Activated CD4-positive, alpha-beta T cell treated with anti-CD3 and anti-CD28 coated beads, Interleukin-2, Interleukin-6, amounts not matched to agents 100 ng/mL and 50 ng/mL, durations not matched to agents 16 hours and 8 hours (primary cell): ENCODE results near the gene STARD7.

ENCODE experiments used
- DNase-seq: peaks from one replicate; pipeline ENCODE4 v3.0.0-alpha.2; 2020

The STARD7 gene

DNA sequence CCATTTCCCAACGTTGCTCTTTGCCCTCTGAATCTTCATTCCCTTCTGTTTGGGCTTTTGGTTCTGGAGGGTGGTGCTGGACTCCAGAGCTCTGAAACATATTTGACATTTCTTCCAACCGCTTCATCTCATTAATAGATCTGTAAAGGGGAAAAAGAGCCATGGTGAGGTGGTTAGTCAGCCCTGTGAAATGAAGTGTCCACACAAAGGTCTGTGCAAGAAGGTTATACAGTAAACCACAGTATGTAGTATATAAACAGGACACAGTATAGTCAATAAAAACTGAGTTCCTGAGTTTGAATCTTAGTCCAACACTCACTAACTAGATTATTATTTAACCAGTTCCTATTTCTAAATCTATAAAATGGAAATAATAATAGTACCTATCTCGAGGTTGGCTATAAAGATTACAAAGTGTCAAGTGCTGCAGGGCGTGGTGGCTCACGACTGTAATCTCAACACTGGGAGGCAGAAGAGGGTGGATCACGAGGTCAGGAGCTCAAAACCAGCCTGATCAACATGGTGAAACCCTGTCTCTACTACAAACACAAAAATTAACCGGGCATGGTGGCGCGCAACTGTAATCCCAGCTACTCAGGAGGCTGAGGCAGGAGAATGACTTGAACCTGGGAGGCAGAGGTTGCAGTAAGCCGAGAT, 13.1 kb downstream of the STARD7 start:
- DNase-seq = no peak

DNA sequence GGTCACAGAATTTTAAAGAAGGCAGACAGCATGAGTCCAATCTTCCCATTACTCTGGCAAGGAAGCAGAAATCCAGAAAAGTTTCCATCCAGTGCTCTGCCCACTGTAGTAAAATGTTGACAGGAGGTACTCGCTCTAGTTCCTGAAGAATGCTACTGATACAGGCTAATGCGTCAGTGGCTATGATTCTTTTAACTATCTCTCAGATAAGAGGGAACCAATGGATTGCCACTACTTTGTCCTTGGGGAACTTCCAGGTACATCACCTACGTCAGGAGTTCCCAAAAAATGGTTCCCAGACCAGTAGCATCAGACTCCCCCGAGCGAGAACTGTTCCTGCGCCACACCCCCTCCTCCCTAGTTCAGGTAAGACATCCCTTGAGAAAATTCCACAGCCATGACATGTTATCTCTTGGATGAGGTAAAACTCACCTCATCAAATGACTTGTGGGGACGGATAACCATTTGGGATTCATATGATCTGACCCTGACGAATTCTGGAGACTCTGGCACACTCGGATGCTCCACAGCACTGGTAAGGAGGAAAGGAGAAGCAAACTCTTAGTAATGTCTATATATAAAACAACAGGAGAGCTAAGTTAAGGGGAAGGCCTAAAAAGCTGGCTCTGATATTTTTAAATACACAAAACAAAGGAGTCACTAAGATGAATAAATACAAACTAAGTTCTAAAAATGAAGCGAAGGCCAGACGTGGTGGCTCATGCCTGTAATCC, 16.5 kb downstream of the STARD7 start:
- DNase-seq = no peak

DNA sequence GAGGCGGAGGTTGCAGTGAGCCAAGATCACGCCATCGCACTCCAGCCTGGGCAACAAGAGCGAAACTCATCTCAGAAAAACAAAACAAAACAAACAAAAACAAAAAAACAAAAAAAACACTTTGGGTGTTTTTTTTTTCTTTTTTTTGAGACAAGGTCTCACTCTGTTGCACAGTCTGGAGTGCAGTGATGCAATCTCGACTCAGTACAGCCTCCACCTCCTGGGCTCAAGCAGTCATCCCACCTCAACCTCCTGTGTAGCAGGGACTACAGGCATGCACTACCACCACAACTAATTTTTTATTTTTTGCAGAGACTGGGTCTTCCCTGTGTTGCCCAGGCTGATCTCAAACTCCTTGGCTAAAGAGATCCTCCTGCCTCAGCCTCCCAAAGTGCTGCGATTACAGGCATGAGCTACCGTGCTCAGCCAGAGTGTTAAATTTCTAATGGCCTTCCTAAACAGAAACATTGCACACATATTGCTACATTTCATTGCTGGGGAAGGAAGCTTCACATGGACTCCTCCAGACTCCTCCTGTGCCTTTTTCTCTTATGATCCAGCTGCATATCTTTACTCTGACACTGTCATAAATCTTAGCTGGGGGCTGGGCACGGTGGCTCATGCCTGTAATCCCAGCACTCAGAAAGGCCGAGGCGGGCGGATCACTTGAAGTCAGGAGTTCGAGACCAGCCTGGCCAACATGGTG, 19.7 kb downstream of the STARD7 start:
- no peak for DNase-seq

DNA sequence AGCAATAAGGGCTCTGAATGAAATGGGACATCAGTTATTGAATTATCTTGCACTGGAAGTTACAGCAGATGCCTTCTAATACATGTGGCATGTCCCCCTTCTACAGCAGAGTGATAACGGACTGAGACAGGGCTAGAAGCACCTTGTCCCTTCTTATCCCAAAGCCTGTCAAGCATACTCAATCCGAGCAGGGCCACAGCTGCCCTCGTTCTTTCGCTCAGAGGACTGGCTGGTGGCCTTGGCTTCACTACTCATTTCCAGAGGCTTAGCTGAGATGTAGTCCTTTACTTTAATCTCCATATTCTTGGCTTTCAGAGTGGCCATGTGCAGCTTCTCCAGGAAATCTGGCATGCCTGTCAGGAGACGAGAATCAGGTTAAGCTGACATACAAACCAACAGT, 22.1 kb downstream of the STARD7 start:
- no peak for DNase-seq

DNA sequence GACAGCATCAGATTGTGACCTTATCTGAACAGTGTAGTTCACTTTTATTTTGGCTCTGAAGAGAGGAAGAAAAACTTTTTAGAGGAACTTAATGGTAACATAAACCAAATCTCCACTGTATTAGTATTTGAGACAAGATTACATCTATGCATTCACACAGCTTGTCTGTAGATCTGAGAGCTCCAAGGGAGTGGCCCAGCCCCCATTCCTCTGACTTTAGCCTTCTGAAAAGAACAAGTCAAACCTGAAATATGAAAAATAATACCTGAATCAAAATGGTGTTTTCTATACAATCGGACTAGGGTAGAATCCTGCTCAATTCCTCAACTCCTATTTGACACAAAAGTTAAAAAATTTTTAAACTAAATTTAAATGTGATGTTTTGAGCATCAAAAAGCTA, 23.1 kb downstream of the STARD7 start:
- no peak for DNase-seq

DNA sequence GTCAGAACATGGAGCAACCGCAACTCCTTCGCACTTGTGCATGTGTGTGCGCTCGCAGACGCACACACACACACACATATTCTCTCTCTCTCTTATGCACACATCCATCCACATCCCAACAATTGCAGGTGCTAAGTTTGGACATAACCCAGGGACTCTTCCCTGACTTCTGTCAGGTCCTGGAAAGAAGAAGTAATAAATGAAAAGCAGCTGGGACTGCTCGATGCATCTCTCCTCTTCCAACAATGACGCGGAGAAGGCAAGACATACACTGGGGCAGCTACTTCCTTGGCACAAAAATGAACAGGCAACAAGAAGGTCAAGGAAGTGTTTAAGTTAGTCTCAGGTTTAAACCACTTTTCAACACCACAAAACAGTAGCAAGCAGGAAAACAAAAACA, 23.6 kb downstream of the STARD7 start:
- no peak for DNase-seq

DNA sequence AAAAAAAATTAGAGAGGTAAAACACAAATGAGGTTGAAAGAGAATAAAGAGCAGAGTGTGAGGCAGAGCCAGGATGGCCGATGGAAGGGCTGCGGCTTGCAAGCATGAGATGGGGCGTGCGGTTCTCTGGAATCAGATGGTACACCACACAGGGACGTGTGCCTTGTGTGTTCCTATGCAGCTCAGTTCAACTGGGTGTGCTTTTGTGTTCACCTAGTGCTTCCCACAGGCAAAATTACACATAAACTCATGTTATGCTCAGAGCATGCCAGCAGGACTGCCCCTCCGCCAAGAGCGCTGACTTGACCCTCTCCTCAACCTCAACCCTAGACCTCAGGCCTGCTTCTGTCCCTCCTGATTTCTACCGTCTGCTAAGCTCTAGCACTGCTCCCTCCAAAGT, 24.4 kb downstream of the STARD7 start:
- DNase-seq = no peak

DNA sequence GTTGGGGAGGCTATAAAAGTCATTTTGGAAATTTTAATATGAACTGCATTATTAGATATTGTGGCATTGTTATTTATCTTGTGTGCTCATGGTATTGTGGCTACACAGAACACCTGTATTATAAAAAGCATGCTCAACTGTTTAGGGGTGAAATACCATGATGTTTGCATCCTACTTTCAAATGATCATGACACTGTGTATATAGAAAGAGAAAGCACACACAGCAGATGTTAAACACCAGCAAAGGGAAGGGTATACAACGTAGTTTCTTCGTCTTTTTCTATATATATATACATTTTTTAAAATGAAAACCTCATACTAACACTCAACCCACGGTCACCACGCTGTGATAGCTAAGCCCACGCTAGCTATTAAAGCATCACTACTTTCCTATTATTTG, 27.1 kb downstream of the STARD7 start:
- no peak for DNase-seq

DNA sequence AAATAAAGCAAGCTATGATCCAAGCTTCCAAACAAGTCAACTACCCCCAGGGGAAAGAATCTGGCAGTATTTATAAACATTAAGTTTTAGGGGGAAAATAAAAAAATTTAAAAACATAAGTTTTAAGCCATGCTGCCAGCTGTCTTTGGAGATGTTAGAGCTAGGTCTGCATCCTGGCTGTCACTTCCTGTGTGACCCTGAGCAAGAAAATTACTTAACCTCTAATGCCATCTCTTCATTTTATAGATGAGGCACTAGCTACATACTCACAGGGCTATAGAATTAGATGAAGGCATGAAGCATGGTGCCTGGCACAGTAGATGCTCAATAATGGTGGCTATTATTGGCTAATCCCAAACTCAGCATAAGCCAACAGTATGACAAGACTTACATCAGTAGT, 28.1 kb downstream of the STARD7 start:
- no peak for DNase-seq

DNA sequence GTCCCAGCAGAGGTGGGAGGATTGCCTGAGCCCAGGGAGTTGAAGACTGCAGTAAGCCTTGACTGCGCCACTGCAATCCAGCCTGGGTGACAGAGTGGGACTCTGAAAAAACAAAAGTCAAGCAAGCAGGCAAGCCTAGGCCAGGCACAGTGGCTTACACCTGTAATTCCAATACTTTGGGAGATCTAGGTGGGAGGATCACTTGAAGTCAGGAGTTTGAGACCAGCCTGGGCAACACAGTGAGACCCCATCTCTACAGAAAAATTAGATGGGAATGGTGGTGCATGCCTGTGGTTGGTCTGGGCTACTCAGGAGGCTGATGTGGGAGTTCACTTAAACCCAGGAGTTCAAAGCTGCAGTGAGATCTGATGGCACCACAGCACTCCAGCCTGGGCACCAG, 28.6 kb downstream of the STARD7 start:
- no peak for DNase-seq

DNA sequence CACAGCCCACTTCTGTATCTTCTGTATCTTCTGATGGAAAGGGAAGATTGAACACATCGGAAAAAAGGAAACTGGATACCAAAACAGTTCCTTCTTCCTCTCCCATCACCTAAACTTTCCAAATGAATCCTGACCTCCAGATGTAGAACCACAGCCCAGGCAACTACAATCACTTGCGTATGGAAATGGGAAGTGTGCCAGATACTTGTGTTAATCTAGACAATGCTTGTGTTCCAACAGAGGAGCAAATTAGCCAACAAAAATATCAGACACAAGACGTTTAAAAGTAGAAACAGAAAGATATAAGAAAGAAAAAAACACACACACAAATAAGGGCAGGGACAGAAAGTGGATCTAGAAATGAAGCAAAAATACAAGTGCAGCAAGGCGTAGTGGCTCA, 32.0 kb downstream of the STARD7 start:
- no peak for DNase-seq

DNA sequence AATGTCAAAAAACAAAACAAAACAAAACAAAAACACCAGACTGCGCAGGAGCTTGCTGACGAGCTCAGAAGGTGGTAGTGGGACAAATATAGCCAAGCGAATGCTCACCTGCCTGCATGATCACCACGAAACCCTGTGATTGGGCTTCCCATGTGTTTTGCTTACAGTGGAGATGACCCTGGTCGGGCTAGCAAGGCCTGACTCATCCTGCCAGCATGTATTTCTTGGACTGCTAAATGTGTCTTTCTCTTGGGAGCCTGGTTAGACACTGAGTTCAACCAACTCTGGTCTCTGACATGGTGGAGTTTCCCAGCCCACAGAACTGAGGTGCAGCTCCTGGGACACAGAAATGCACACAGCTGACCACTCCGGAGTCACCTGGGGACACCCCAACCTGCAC, 32.7 kb downstream of the STARD7 start:
- no peak for DNase-seq

DNA sequence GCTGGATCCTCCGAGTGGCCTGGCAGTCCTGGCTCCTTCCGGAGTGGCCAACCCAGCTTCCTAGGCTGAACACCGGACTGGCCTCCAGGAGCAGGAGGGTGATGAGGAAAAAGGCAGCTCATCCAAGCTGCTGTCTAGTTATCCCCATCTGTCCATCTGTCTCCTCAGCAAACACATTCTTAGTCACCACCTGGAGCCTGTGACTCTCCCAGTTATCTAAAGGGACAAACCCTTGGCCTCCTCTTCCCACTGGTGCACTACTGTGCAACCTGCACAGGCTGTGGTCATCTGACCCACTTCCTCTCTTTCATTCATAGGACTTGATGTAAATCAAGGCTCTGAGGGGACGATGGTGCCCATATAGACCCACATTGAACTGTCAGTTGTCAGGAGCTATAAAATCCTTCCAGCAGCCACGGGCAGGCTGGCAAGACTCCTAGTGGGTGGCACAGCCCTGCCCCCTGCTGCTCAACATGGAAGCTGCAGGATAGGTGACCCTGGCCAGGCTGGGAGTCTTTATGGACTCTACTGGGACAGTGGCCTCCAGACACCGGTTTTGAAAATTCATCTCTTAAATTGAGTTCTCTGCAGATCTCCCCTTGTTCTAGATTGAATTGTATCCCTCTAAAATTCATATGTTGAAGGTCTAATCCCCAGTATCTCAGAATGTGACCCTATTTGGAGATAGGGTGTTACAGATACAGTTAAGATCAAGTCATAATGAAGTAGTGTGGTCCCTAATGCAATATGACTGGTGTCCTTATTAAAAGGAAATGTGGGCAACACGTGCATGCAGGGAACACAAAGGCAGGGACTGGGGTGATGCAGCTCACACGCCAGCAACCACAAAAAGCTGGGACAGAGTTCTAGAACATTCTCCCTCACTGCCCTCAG, 34.1 kb downstream of the STARD7 start:
- peak; percentile 90 for DNase-seq

DNA sequence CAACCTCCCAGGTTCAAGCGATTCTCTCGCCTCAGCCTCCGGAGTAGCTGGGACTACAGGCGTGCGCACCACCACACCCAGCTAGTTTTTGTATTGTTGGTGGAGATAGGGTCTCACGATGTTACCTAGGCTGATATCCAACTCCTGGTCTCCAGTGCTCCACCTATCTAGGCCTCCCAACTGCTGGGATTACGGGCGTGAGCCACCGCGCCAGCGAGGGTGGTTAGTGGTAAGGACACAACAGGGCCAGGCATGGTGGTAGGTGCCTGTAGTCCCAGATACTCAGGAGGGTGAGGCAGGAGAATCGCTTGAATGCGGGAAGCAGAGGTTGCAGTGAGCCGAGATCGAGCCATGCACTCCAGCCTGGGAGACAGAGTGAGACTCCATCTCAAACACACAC, 36.8 kb downstream of the STARD7 start:
- DNase-seq = no peak

DNA sequence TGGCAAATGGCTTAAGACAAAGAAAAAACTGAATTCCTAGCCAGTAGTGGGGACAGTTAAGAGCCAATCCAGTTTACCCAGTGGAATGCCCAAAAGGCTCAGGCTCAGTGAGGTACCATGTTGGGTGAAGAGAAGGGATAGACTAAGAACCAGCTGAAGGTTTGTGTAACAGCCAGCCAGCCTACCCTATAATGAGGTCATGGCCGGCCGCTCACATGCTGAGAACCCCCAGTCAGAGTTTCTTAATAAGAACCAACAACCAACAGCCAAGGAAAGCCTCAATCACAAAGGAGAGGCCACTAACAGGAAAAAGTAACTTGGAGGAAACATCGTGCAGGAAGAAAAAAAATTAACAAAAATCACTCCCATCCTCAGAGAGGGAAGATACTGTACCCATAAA, 38.0 kb downstream of the STARD7 start:
- no peak for DNase-seq

DNA sequence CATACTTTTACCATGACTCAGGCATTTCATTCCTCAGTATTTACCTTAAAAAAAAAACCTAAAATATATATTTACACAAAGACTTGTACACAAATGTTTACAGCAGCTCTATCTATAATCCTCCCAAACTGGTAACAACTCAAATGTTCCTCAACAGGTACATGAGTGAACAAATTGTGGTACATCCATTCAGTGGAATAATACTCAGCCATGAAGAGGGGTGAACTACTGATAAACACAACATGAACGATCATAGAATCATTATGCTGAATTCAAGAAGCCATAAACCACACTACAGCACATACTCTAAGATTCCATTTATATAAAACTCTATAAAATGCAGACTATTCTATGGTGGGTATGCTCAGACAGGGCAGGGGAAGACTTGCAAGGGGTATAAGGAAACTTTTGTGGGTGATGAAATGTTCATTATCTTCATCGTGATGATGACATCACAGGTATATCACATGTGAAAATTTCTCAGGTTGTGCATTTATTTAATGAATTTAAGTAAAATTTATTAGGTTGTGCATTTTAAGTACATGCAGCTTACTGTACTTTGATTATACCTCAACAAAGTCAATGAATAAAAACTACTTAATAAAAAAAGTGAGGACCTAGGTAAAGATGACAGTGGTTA, 38.6 kb downstream of the STARD7 start:
- DNase-seq = no peak

DNA sequence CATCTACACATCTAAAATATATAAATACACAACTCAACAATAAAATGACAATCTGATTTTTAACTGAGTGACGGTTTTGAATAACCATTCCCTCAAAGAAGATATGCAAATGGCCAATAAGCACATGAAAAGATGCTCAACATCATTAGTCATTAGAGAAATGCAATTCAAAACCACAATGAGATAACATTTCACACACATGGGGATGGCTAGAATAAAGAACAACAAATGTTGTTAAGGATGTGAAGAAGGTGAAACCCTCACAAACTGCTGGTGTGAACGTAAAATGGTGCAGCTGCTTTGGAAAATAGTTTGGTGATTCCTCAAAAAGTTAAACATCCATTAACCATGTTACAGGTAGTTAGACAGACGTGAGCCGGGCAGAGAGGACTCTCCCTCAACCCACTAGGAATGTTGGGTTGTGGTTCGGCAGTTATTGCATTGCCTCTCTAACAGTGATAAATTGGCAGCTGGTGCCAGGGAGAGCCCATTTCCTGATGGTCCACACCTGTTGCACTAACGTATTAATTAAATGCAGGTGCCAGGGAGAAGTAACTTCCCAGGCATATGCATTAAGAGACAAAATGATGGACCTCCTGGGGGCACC, 41.1 kb downstream of the STARD7 start:
- DNase-seq = no peak

DNA sequence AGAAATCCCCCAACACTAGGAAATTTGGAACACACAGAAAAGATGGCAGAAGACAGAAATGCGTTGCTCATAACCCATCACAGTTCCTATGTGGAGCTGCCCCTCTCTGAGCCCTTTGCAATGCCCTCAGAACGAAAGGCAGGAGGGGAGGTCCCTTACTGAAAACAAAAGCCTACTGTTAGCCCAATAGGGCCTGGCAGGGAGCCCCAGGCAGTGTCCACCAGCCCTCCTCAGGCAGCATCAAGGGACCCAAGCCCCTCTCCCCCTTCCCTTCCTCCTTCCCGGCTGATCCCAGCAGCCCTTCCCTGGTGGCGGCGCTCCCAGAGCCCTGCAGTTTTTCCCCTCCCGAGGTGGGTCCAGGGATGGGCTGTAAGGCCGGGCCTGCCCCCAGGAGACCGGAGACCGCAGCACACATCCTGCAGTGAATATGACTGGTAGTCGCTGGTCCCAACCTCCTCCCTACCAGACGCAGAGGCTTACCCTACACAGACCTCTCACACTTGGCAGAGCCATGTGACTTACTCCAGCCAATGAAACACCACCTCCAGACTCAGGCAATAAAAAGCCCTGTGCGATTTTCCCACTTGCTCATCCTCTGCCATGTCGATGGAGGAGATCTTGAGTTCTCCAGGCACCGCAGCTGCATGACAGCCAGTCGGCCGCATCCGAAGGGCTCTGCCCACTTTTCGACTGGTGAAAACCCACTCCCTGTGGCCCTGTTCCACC, 44.0 kb downstream of the STARD7 start:
- DNase-seq = peak; percentile 89

DNA sequence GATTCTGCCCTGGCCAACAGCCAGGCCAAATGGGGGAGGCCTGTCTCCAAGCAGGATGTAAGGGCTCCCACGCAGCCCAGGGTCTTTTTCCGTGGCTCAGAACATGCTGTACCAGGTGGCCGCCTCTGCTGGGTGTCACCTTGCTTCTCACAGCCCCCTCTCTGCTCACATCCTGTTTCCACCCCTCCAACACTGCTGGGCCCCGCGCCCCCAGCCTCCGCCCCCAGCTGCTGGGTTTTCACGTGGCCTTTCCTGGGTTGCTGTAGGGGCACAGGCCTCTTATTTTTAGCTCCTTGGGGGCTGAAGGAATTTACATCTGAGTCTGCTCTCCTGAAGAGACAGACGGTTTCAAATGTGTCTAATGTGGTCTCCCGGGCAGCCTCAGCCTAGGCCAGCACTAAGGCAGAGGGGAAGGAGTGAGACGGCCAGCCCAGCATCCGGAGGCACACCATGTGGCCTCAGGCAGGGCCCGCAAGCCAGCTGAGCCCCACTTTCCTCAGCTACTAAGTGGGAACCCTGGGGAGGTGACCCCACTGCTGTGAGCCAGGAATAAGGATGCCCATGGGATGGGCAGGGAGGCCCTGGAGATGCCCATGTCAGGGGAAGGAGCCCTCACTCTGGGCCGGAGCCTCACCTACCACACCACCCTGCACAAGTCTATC, 44.7 kb downstream of the STARD7 start:
- peak; percentile 66 for DNase-seq

DNA sequence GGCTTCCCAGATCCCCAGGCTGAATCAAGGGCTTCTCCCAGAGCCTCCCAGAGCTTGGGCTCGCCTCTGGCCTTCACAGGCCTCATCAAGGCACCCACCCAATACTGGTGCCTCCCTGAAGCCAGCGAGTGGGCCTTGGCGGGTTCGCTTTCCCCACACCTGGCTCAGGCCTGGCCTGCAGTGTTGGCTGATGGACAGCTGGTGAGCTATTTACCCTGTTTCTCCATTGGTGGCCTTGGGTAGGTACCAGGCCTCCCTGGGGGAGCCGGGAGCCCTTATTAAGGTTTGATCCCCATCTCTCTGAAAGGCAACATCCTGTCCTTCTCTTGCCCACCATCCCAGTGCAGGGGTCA, 45.2 kb downstream of the STARD7 start:
- no peak for DNase-seq

DNA sequence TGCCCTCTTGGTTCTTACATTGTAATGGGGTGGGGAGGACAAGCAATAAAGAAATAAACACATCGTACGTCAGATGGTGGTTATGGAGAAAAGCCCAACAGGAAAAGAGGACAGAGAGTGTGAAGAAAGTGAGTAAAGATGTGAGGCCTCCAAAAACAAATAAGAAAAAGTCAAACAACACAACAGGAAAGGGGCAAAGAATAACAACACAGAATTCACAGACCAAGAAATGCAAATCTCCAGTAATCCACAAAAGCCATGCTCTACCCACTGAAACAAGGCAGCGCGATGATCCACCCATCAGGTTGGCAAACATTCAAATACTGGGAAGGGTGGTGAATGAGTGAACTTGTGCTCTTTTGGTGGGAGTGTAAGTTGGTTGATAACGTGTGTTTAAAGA, 46.7 kb downstream of the STARD7 start:
- DNase-seq = peak; percentile 28
